Measurements from ENCODE around the gene WDR41.

- TF ChIP-seq CTCF (IDR thresholded peaks at IDR 0.05) (no peak), POLR2A (IDR thresholded peaks at IDR 0.05) (no peak)
Observed at GRCh38 chr5:77394064-77394715, 97.9 kb downstream of the WDR41 start.
